ENCODE measurements around the gene ACOX1.

Gene ACOX1

DNA sequence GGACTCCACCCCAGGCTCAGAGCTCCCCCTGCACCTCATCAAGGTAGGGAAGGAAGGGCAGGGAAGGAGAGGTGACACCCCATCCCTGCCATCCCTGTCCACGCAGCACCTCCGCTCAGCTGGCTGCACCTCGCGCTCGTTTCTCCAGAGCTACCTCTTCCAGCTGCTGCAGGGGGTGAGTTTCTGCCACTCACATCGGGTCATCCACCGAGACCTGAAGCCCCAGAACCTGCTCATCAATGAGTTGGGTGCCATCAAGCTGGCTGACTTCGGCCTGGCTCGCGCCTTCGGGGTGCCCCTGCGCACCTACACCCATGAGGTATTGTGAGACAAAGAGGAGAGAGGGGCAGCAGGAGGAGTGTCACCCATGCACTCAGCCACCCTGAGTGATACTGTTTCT lies 23.1 kb upstream of the ACOX1 start:
- Histone ChIP-seq H3K9me2 (replicated peaks; ENCODE audit: control insufficient read depth, low read length) (no peaks in the 10 kb centered on the region), H3F3A (ENCODE audit: control insufficient read depth, insufficient read depth) (no peaks in the 10 kb centered on the region), H3K4me2 (ENCODE audit: low read length) (no peak overlapping the region), H3K9me3 (ENCODE audit: control insufficient read depth, insufficient read depth, low read length) (no peaks in the 10 kb centered on the region), H3K27ac (ENCODE audit: low read depth, low read length) (no peak overlapping the region), H3K4me3 (ENCODE audit: low read length) (no peak overlapping the region), H3K79me2 (ENCODE audit: control insufficient read depth, low read length) (no peaks in the 10 kb centered on the region), H3K4me1 (ENCODE audit: control insufficient read depth, low read length) (peaks cover 3% of the 10 kb centered on the region; the same call in 1 of the 2 replicates), H3K27me3 (ENCODE audit: control insufficient read depth, low read length) (no peaks in the 10 kb centered on the region), H4K20me1 (ENCODE audit: control insufficient read depth, insufficient read depth, low read depth, low read length) (no peaks in the 10 kb centered on the region), H3K36me3 (ENCODE audit: control insufficient read depth, low read length) (0 out of 2 replicates have a peak, but pooled peaks cover 6% of the 10 kb centered on the region)
- no peak for TF ChIP-seq EZH2phosphoT487 (IDR thresholded peaks at IDR 0.05; ENCODE audit: borderline replicate concordance, low read length)
- TF ChIP-seq, protein P1, sequence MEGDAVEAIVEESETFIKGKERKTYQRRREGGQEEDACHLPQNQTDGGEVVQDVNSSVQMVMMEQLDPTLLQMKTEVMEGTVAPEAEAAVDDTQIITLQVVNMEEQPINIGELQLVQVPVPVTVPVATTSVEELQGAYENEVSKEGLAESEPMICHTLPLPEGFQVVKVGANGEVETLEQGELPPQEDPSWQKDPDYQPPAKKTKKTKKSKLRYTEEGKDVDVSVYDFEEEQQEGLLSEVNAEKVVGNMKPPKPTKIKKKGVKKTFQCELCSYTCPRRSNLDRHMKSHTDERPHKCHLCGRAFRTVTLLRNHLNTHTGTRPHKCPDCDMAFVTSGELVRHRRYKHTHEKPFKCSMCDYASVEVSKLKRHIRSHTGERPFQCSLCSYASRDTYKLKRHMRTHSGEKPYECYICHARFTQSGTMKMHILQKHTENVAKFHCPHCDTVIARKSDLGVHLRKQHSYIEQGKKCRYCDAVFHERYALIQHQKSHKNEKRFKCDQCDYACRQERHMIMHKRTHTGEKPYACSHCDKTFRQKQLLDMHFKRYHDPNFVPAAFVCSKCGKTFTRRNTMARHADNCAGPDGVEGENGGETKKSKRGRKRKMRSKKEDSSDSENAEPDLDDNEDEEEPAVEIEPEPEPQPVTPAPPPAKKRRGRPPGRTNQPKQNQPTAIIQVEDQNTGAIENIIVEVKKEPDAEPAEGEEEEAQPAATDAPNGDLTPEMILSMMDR (IDR thresholded peaks at IDR 0.05; ENCODE audit: low read depth, low read length, poor library complexity, severe bottlenecking), result no peak

DNA sequence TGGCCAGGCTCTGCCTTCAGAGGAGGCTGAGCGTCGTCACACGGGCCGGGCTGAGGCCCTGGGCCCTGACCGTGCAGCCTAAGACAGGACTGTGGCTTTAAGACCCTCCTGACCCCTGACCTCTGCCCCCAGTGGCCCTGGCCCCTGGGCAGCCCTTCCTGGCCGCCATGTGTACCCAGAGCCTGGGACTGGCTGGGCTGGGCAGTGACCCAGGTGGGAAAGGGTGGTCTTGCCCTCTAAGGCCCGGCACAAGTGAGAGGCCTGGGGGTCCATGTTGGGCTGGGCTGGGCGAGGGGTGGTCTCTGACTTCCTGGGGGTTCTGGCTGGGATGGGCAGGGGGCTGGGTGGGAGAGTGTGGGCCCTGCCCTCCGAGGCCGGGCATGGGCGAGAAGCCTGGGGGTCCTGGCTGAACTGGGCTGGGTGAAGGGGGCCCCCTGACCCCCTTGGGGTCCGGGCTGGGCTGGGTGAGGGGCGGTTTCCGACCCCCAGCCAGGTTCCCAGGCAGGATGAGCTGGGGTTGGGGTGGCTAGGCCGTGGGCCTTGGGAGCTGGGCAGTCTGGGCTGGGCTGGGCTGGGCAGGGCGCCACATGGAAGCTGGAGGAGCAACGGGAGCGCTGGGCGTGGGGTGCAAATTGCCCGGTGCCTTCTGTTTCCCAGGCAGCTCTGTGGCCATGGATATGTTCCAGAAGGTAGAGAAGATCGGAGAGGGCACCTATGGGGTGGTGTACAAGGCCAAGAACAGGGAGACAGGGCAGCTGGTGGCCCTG lies 22.0 kb upstream of the ACOX1 start, which contains the start of gene CDK3:
TSS of gene CDK3 (plus strand) at position 101 of the 767 bp plus-strand sequence. CDS start at position 672, 571 bp downstream.
- H3K27me3 ChIP-seq (ENCODE audit: control insufficient read depth, low read length), result no peaks in the 10 kb centered on the region
- H3K4me3 ChIP-seq (ENCODE audit: low read length), result no peak within 1 kb of the TSS
- H4K20me1 ChIP-seq (ENCODE audit: control insufficient read depth, insufficient read depth, low read depth, low read length), result no peaks in the 10 kb centered on the region
- H3K4me2 ChIP-seq (ENCODE audit: low read length), result no peak within 1 kb of the TSS
- no peaks in the 10 kb centered on the region for H3F3A ChIP-seq (ENCODE audit: control insufficient read depth, insufficient read depth)
- no peaks in the 10 kb centered on the region for H3K9me2 ChIP-seq (replicated peaks; ENCODE audit: control insufficient read depth, low read length)
- H3K9me3 ChIP-seq (ENCODE audit: control insufficient read depth, insufficient read depth, low read length), result no peaks in the 10 kb centered on the region
- no peaks in the 10 kb centered on the region for H3K79me2 ChIP-seq (ENCODE audit: control insufficient read depth, low read length)
- H3K27ac ChIP-seq (ENCODE audit: low read depth, low read length), result no peak within 1 kb of the TSS
- H3K4me1 ChIP-seq (ENCODE audit: control insufficient read depth, low read length), result peaks cover 3% of the 10 kb centered on the region; the same call in 1 of the 2 replicates
- H3K36me3 ChIP-seq (ENCODE audit: control insufficient read depth, low read length), result 0 out of 2 replicates have a peak, but pooled peaks cover 6% of the 10 kb centered on the region
- TF ChIP-seq EZH2phosphoT487 (IDR thresholded peaks at IDR 0.05; ENCODE audit: borderline replicate concordance, low read length), result no peak
- TF ChIP-seq, protein P1 (IDR thresholded peaks at IDR 0.05; ENCODE audit: low read depth, low read length, poor library complexity, severe bottlenecking), result peak; percentile 41

DNA sequence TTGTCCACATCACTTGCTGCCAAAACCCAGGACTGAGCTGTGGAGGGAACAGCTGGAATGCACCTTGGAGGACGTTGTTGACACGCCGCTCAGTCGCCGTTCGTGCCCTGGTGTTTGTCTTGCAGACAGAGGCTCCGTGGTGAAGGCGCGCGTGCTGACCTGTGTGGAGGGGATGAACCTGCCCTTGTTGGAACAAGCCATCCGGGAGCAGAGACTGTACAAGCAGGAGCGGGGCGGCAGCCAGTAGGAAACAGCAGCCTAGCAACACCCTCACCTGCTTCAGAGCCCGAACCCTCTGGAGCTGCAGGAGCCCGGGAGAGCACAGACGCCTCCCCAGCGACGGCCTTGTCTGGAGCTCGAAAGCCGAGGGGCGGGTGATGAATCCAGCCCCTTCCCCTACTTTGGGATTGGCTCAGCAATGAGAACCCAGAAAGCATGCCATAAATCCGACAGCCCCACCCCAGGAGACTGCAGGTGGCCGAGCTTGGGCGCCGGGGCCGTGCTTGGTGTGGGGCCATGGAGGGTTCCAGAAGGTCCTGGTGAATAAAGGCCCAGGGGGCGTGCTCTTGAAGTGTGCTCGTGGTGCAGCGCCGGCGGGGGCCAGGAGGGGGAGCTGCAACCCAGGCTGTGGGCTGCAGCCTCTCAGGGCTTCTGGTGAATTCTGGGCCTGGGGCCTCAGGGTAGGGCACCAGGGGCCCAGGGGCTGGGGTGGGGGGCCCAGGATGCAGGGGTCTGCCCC lies 21.2 kb upstream of the ACOX1 start:
- Histone ChIP-seq H3K9me2 (replicated peaks; ENCODE audit: control insufficient read depth, low read length) (no peaks in the 10 kb centered on the region), H3K27ac (ENCODE audit: low read depth, low read length) (no peak overlapping the region), H3K4me3 (ENCODE audit: low read length) (no peak overlapping the region), H3K79me2 (ENCODE audit: control insufficient read depth, low read length) (no peaks in the 10 kb centered on the region), H3K4me1 (ENCODE audit: control insufficient read depth, low read length) (peaks cover 3% of the 10 kb centered on the region; the same call in 1 of the 2 replicates), H3K4me2 (ENCODE audit: low read length) (no peak overlapping the region), H4K20me1 (ENCODE audit: control insufficient read depth, insufficient read depth, low read depth, low read length) (no peaks in the 10 kb centered on the region), H3K36me3 (ENCODE audit: control insufficient read depth, low read length) (0 out of 2 replicates have a peak, but pooled peaks cover 6% of the 10 kb centered on the region), H3F3A (ENCODE audit: control insufficient read depth, insufficient read depth) (no peaks in the 10 kb centered on the region), H3K9me3 (ENCODE audit: control insufficient read depth, insufficient read depth, low read length) (no peaks in the 10 kb centered on the region), H3K27me3 (ENCODE audit: control insufficient read depth, low read length) (no peaks in the 10 kb centered on the region)
- TF ChIP-seq EZH2phosphoT487 (IDR thresholded peaks at IDR 0.05; ENCODE audit: borderline replicate concordance, low read length), result no peak
- TF ChIP-seq, protein P1 (IDR thresholded peaks at IDR 0.05; ENCODE audit: low read depth, low read length, poor library complexity, severe bottlenecking), result peak; percentile 89
